GM12878 (cell line): ENCODE results near the gene ELP4. TPM values are rescaled to one million over a fixed set of nuclear protein-coding genes. Genes with fewer than 3 reads are reported as not detected.

Experiments
- ATAC-seq: fragments of 200-7000 bp; cut with Tn5 transposase; 3 replicates; pipeline ENCODE4 v1.9.1; 2020; ENCODE audit warnings: mild to moderate bottlenecking, moderate library complexity
- BruUV-seq: library from RNA; stranded (reverse); fragments of 400-500 nt; replicated peaks from 2 replicates; lab custom pipeline; 2021; lab: Mats Ljungman, UMichigan
- CTCF ChIA-PET: fragments of 300-600 bp; sonication (Branson Sonifier 250); formaldehyde crosslinking; extraction: SDS; loops from one replicate; lab custom pipeline; 2021; ENCODE audit warnings: inconsistent platforms; lab: Yijun Ruan, JAX
- POLR2A ChIA-PET: fragments of 350-600 bp; formaldehyde crosslinking; extraction: SDS; loops from one replicate; lab custom pipeline; 2021; ENCODE audit warnings: inconsistent platforms; lab: Charles Lee
- RAD21 ChIA-PET: fragments of 300-600 bp; sonication (Branson Sonifier 250); formaldehyde crosslinking; loops from one replicate; lab custom pipeline; 2023; ENCODE audit warnings: antibody characterized with exemption; ENCODE audit not compliant: unreplicated experiment; lab: Charles Lee
- SMC1A ChIA-PET: fragments of 300-600 bp; sonication (Branson Sonifier 250); formaldehyde crosslinking; loops from one replicate; lab custom pipeline; 2023; ENCODE audit not compliant: unreplicated experiment, uncharacterized antibody; lab: Charles Lee
- DNase-seq: peaks from one replicate; pipeline ENCODE4 v3.0.0-alpha.2; 2011; ENCODE audit warnings: low read depth, low spot score
- FAIRE-seq: peaks from 3 replicates; lab custom pipeline; 2011; peaks lifted over from hg19 to GRCh38; lab: Jason Lieb, UNC
- H2AFZ ChIP-seq: 2 replicates; pipeline ENCODE4 v1.6.0; 2011; ENCODE audit warnings: low read depth, low read length, control low read depth; ENCODE audit not compliant: control insufficient read depth
- H3K27ac ChIP-seq: 2 replicates; pipeline ENCODE4 v1.5.1; 2011; ENCODE audit warnings: control low read depth; ENCODE audit not compliant: control insufficient read depth, insufficient read depth
- H3K27me3 ChIP-seq, 2 experiments: replicated peaks in 1 of 2; 2 replicates each; pipeline versions ENCODE4 v1.6.0 to v1.6.1; 2011; ENCODE audit warnings: low read length in 1 of 2; ENCODE audit not compliant: control insufficient read depth in 2 of 2, insufficient read depth in 2 of 2
- H3K36me3 ChIP-seq, 2 experiments: 2 replicates each; pipeline ENCODE4 v1.5.1; 2011; ENCODE audit warnings: low read length in 1 of 2; ENCODE audit not compliant: control insufficient read depth in 2 of 2, insufficient read depth in 2 of 2
- H3K4me1 ChIP-seq: 2 replicates; pipeline ENCODE4 v1.6.1; 2011; ENCODE audit warnings: mild to moderate bottlenecking, low read length, moderate library complexity, mixed read lengths; ENCODE audit not compliant: control insufficient read depth, insufficient read depth
- H3K4me2 ChIP-seq: 2 replicates; pipeline ENCODE4 v1.6.0; 2011; ENCODE audit warnings: control low read depth; ENCODE audit not compliant: control insufficient read depth, insufficient read depth
- H3K4me3 ChIP-seq: fragments of 200-600 bp; sonication (generic); 2 replicates; pipeline ENCODE4 v1.5.1; 2016
- H3K79me2 ChIP-seq: 2 replicates; pipeline ENCODE4 v1.6.0; 2011; ENCODE audit warnings: low read length; ENCODE audit not compliant: control insufficient read depth, insufficient read depth
- H3K9ac ChIP-seq: 2 replicates; pipeline ENCODE4 v1.8.0; 2011; ENCODE audit warnings: low read length, control low read depth, mixed read lengths; ENCODE audit not compliant: control insufficient read depth, insufficient read depth
- H3K9me3 ChIP-seq: replicated peaks from 3 replicates; pipeline ENCODE4 v1.5.1; 2011; ENCODE audit warnings: mild to moderate bottlenecking, low read length; ENCODE audit not compliant: control insufficient read depth, insufficient read depth
- H4K20me1 ChIP-seq: 2 replicates; pipeline ENCODE4 v1.6.0; 2011; ENCODE audit not compliant: control insufficient read depth, insufficient read depth
- HSF1 ChIP-seq: fragments of 150-350 bp; IDR thresholded peaks from 2 replicates; pipeline ENCODE4 v1.6.1; 2014; ENCODE audit warnings: mild to moderate bottlenecking, low read depth, low read length
- KLF5 ChIP-seq: fragments of 450-650 bp; IDR thresholded peaks from 2 replicates; pipeline ENCODE4 v1.6.1; 2014; ENCODE audit warnings: mild to moderate bottlenecking; ENCODE audit not compliant: partially characterized antibody
- LARP7 ChIP-seq: fragments of 450-650 bp; IDR thresholded peaks from 2 replicates; pipeline ENCODE4 v1.6.1; 2017; ENCODE audit warnings: mild to moderate bottlenecking
- POLR2A ChIP-seq: IDR thresholded peaks from 2 replicates; pipeline ENCODE4 v1.6.1; 2011; ENCODE audit warnings: low read depth, mild to moderate bottlenecking, low read length
- RFX5 ChIP-seq: IDR thresholded peaks from 2 replicates; pipeline ENCODE4 v1.6.1; 2011; ENCODE audit warnings: low read depth, low read length, improper control_type of control experiment
- SMC3 ChIP-seq: IDR thresholded peaks from 2 replicates; pipeline ENCODE4 v1.6.1; 2011; ENCODE audit warnings: low read length, improper control_type of control experiment, borderline replicate concordance
- TAF1 ChIP-seq: IDR thresholded peaks from 2 replicates; pipeline ENCODE4 v1.6.1; 2011; ENCODE audit warnings: mild to moderate bottlenecking, low read depth, low read length, borderline replicate concordance
- YBX1 ChIP-seq: fragments of 450-650 bp; IDR thresholded peaks from 2 replicates; pipeline ENCODE4 v1.6.1; 2016; ENCODE audit warnings: antibody characterized with exemption
- whole genome bisulfite sequencing: methylation state at CpG from one replicate; pipeline ENCODE4 v1.1.6; 2016; ENCODE audit warnings: low lambda C conversion rate; ENCODE audit not compliant: insufficient replicate concordance, insufficient coverage; ENCODE audit errors: missing lambda C conversion rate; 5-methylcytosine and 5-hydroxymethylcytosine counted together
- in situ Hi-C: fragments of 300-500 bp; cut with MboI; formaldehyde crosslinking; loops from 9 replicates; pipeline ENCODE4 v1.14.3; 2018; ENCODE audit warnings: mixed read lengths
- intact Hi-C: fragments of 100-400 bp; cut with micrococcal nuclease; formaldehyde crosslinking; loops from one replicate; pipeline ENCODE4 v1.14.2; 2022; ENCODE audit not compliant: unreplicated experiment
- polyA plus RNA-seq, 11 experiments: library from polyadenylated mRNA; depleted of rRNA in 4 of 11; unstranded in 6 of 11; stranded (reverse) in 5 of 11; fragments of >200 nt; fragmentation: Nextera tagmentation in 4 of 11; fragmentation: Illumina TruSeq in 1 of 11; extraction: Ambion mirVana in 4 of 11; extraction: Trizol in 1 of 11; gene quantifications; 1 replicate in 1 of 11; 2 replicates in 10 of 11; pipeline versions ENCODE4 v1.2.1 to v1.2.3, GENCODE V29; 2011 to 2016; ENCODE audit warnings: inconsistent platforms in 2 of 11, missing spikeins in 2 of 11, low read depth in 1 of 11
- total RNA-seq, 4 experiments: library from RNA; depleted of rRNA in 3 of 4; stranded (reverse); fragments of >200 nt in 3 of 4; fragmentation: Illumina TruSeq in 1 of 4; extraction: Trizol in 1 of 4; gene quantifications; 2 replicates each; pipeline versions ENCODE4 v1.2.1 to v1.2.3, GENCODE V29; 2013 to 2021
- TF ChIP-seq, protein P1 (sequence below): fragments of 450-650 bp; formaldehyde crosslinking; IDR thresholded peaks from 2 replicates; pipeline ENCODE4 v1.5.0; 2022; ENCODE audit warnings: mild to moderate bottlenecking, missing genetic modification characterization

ELP4 gene
- total and polyA plus RNA-seq, 10 of the 15 experiments (the other 5 are each of a cell fraction or from before 2014, with no cell fraction given): 17.7 to 36.1 (median 27.0) TPM

- no peaks in the 10 kb centered on the region for H3K79me2 ChIP-seq
- no peaks in the 10 kb centered on the region; the same call in 2 of the 3 replicates for H3K9me3 ChIP-seq
- no peak overlapping the region for H3K4me2 ChIP-seq
- peaks cover 3% of the 10 kb centered on the region; the same call in 1 of the 2 replicates for H4K20me1 ChIP-seq
- SMC1A ChIA-PET: no interaction called here
- H3K4me1 ChIP-seq: no peaks in the 10 kb centered on the region
- DNase-seq (no peak), ATAC-seq (no peak), FAIRE-seq (no peak)
- in situ Hi-C loops (no loop called here), intact Hi-C loops (no loop called here)
- no peak overlapping the region for H2AFZ ChIP-seq
- BruUV-seq: no TSS peak
- RAD21 ChIA-PET: no interaction called here
- CTCF ChIA-PET: no interaction called here
- H3K27me3 ChIP-seq: peaks cover 21 to 24% of the 10 kb centered on the region in 2 experiments
- no peak for TF ChIP-seq POLR2A
- no peaks in the 10 kb centered on the region for H3K36me3 ChIP-seq
- WGBS: 42% methylated on average over 18 of the region's 18 CpGs
- H3K9ac ChIP-seq: no peak overlapping the region
- POLR2A ChIA-PET: no interaction called here
- no peak overlapping the region for H3K27ac ChIP-seq
- H3K4me3 ChIP-seq: no peak overlapping the region
Measured at GRCh38 chr11:31824332-31824878, 314.8 kb downstream of the ELP4 start.

- ATAC-seq (no peak), DNase-seq (no peak), FAIRE-seq (no peak)
- RAD21 ChIA-PET: no interaction called here
- CTCF ChIA-PET: interaction anchor here (0.6 kb wide), 1 partner anchor 272 kb away, joined by 4 read pairs; no protein-coding TSS in a partner anchor
- no peak overlapping the region for H3K9ac ChIP-seq
- SMC1A ChIA-PET: no interaction called here
- no peaks in the 10 kb centered on the region for H3K36me3 ChIP-seq
- H2AFZ ChIP-seq: no peak overlapping the region
- H3K27me3 ChIP-seq: peaks cover 19 to 24% of the 10 kb centered on the region in 2 experiments
- intact Hi-C loops (no loop called here), in situ Hi-C loops (no loop called here)
- POLR2A ChIA-PET: no interaction called here
- H3K27ac ChIP-seq: no peak overlapping the region
- no peaks in the 10 kb centered on the region for H3K79me2 ChIP-seq
- no TSS peak for BruUV-seq
- H3K4me1 ChIP-seq: no peaks in the 10 kb centered on the region
- 35% methylated on average over 50 of the region's 52 CpGs for WGBS
- no peak overlapping the region for H3K4me2 ChIP-seq
- H3K4me3 ChIP-seq: no peak overlapping the region
- H3K9me3 ChIP-seq: no peaks in the 10 kb centered on the region; the same call in 2 of the 3 replicates
- H4K20me1 ChIP-seq: no peaks in the 10 kb centered on the region
- TF ChIP-seq YBX1 (no peak), HSF1 (no peak), KLF5 (no peak), SMC3 (no peak), LARP7 (no peak), TAF1 (no peak), RFX5 (no peak)
- TF ChIP-seq, protein P1, sequence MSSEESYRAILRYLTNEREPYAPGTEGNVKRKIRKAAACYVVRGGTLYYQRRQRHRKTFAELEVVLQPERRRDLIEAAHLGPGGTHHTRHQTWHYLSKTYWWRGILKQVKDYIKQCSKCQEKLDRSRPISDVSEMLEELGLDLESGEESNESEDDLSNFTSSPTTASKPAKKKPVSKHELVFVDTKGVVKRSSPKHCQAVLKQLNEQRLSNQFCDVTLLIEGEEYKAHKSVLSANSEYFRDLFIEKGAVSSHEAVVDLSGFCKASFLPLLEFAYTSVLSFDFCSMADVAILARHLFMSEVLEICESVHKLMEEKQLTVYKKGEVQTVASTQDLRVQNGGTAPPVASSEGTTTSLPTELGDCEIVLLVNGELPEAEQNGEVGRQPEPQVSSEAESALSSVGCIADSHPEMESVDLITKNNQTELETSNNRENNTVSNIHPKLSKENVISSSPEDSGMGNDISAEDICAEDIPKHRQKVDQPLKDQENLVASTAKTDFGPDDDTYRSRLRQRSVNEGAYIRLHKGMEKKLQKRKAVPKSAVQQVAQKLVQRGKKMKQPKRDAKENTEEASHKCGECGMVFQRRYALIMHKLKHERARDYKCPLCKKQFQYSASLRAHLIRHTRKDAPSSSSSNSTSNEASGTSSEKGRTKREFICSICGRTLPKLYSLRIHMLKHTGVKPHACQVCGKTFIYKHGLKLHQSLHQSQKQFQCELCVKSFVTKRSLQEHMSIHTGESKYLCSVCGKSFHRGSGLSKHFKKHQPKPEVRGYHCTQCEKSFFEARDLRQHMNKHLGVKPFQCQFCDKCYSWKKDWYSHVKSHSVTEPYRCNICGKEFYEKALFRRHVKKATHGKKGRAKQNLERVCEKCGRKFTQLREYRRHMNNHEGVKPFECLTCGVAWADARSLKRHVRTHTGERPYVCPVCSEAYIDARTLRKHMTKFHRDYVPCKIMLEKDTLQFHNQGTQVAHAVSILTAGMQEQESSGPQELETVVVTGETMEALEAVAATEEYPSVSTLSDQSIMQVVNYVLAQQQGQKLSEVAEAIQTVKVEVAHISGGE (CRISPR knock-in tag): no peak
Measured at GRCh38 chr11:31824879-31825837, 315.6 kb downstream of the ELP4 start.
